NCI-H1436 (cell line): ENCODE data around the gene AAMDC.
A peak's percentile ranks its signal among the peaks of the same experiment; 100 is the strongest.
"Not testable (repeated sequence)": the region's sequence is repeated elsewhere in the genome, so short reads cannot be mapped to it uniquely, and the experiment has no call there.

Experiments used
- DNase-seq: peaks from one replicate; lab custom pipeline; 2025; lab: John Stamatoyannopoulos, UW

The AAMDC gene

DNA sequence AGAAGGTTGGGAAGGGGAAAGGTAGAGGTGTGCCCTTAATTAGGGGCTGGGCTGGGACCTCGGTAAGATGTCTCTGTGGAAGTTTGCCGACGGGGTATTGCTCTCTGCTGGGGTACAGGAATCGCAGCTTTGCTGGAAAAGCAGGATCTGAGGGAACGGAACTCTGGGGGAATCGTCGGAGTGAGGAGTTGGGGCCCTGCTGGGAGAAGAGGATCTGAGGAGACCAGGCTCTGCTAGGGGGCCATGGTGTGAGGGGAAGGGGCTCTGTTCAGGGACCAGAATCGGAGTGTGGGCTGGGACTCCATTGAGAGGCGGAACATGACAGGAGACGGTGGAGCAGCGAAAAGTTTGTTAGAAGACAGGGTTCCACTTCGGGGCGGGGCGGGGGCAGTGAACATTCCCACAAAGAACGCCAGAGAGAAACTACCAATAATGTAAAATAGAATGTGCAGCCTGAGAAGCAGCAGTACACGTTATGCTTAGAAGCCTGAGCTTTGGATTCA lies 456 bp downstream of the AAMDC start:
- DNase-seq, result no peak

DNA sequence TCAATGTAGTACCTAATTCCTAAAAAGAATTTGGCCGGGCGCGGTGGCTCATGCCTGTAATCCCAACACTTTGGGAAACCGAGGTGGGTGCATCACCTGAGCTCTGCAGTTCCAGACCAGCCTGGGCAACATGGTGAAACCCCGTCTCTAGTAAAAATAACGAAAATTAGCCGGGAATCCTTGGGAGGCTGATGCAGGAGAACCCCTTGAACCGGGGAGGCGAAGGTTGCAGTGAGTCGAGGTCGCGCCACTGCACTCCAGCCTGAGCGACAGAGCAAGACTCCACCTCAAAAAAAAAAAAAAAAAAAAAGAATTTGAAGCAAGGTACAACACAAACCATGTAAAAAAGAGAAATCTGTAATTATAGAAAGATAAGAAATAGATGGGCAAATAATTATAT lies 1.2 kb downstream of the AAMDC start:
- DNase-seq, result not testable (repeated sequence)

DNA sequence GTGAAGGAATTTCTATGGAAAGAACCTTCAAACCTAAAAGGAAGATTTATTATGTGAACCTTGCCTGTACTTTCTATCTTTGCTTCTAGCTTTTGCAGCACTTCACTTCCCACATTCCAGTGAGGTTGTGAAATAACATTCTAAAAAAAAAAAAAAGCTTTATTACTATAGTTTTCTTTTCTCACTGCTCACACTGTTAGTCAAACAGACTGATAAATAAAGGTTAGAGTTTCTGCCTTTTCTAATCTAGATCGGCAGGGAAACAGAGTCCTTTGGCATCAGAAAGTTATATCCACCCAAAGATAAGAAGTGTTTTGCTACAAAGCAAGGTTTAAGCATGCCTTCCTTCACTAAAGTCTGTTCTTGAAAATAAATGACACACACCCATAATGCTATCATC lies 2.8 kb downstream of the AAMDC start:
- no peak for DNase-seq

DNA sequence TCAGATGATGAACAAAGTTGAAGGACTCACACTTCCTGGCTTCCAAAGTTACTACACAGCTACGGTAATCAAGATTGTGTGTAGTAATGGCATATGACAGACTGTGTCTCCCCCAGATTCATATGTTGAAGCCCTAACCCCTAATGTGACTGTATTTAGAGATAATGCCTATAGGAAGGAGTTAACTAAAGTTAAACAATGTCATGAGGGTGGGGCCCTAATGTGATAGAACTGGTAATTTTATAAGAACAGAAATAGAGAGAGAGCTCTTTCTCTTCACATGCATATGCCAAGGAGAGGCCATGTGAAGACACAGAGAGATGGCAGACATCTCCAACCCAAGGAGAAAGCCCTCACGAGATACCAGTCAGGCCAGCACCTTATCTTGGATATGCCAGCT lies 8.0 kb downstream of the AAMDC start:
- no peak for DNase-seq

DNA sequence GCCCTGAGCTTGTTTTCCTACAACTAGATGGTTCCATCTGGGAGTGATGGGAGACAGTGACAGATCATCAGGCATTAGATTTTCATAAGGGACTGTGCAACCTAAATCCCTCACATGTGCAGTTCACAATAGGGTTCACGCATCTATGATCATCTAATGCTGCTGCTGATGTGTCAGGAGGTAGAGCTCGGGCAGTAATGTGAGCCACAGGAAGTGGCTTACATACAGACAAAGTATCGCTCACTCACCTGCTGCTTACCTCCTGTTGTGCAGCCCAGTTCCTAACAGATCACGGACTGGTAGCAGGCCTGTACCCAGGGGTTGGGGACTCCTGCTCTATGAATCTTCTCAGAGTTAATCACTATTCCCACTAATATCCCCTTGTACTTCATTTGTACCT lies 12.4 kb downstream of the AAMDC start:
- no peak for DNase-seq

DNA sequence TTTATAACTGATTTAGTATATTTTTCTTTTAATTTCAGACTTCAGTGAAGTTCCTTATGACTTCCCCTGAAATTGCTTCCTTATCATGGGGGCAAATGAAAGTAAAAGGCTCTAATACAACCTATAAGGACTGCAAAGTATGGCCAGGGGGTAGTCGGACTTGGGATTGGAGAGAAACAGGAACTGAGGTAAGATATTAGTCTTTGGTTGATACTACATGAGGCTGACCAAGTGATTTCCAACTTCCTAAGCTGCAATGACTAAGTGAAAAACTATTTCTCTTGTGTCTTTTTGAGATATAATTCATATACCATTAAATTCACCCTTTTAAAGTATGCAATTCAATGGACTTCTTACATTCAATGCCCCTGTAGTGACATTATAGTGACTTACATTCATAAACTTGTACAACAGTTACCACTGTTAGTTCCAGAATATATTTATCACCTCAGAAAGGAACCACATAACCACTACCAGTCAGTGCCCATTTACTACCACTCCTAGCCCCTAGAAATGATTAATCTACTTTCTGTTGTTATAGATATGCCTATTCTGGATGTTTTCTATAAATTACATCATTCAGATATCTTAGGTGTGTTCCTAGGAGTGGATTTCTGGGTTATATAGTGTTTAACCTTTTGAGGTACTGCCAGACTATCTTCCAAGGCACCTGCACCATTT lies 21.6 kb downstream of the AAMDC start:
- no peak for DNase-seq

DNA sequence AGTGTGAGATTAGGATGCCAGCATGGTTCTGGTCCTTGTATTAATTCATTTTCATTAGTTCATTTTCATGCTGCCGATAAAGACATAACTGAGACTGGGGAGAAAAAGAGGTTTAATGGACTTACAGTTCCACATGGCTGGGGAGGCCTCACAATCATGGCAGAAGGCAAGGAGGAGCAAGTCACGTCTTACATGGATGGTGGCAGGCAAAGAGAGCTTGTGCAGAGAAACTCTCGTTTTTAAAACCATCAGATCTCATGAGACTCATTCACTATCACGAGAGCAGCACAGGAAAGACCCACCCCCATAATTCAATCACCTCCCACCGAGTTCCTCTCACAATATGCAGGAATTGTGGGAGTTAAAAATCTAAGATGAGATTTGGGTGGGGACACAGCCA lies 22.8 kb downstream of the AAMDC start:
- not testable (repeated sequence) for DNase-seq

DNA sequence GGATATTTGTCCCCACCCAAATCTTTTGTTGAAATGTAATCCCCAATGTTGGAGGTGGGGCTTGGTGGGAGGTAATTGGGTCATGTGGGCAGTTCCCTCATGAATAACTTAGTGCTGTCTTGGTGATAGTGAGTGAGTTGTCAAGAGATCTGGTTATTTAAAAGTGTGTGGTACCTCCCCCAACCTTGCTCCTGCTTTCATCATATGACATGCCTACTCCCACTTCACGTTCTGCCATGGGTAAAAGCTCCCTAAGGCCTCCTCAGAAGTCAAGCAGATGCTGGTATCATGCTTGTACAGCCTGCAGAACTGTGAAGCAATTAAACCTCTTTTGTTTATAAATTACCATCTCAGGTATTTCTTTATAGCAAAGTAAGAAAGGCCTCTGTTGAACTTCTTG lies 30.6 kb downstream of the AAMDC start:
- no peak for DNase-seq

DNA sequence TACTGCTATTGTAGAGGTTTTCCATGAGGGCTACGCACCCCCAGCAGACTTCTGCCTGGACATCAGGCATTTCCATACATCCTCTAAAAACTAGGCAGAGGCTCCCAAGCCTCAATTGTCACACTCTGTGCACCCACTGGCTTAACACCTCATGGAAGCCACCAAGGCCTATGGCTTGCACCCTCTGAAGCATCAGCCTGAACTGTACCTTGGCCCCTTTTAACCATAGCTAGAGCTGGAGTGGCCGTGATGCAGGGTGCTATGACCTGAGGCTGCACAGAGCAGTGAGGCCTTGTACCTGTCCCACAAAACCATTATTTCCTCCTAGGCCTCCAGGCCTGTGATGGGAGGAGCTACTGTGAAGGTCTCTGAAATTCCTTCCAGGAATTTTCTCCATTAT lies 33.9 kb downstream of the AAMDC start:
- DNase-seq, result no peak

DNA sequence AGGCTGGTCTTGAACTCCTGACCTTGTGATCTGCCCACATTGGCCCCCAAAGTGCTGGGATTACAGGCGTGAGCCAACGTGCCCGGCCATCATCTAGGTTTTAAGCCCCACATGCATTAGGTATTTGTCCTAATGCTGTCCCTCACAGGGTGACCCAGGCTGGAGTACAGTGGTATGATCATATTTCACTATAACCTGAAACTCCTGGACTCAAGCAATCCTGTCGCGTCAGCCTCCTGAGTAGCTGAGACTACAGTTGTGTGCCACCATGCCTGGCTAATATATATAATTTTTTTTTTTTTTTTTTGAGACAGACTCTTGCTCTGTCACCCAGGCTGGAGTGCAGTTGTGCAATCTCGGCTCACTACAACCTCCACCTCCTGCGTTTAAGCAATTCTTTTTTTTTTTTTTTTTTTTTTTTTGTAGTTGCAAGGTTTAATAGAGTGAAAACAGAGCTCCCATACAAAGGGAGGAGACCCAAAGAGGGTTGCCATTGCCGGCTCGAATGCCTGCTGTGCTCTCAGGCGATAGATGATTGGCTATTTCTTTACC lies 37.0 kb downstream of the AAMDC start:
- not testable (repeated sequence) for DNase-seq

DNA sequence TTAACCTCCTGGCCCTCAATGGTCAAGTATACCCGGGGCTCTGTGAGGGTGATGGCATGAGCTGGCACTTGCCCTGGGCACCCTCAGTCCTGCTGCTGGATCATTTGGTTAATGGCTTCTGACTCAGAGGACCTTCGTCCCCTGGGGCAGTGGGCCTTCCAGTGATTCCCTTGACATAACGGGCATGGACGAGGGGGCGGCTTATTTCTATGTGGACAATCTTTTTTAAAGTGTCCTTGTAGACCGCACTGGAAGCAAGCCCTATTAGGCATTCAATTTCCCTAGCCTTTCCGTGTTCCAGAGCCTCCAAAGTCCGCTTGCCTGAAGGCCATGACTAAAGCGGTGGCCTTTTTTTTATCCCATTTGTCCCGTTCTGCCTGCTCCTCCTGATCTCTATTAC lies 40.5 kb downstream of the AAMDC start:
- DNase-seq, result not testable (repeated sequence)

DNA sequence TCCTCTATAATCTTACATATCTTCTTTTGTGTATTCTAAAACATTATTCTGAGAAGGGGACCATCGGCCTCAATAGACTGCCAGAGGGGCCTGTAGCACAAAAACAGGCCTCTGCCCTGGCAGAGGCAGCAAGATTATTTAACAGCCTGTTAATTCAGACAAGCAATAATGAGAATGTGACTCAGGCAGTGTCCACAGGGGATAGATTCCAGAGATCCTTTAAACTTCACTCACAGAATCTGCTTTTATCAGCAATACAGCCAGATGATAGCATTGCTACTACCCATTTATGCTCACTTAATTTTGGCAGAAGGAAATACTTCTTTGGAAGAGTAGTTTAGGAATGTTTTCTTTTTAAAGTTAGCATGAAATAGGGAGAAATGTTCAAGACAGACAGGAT lies 44.9 kb downstream of the AAMDC start:
- no peak for DNase-seq

DNA sequence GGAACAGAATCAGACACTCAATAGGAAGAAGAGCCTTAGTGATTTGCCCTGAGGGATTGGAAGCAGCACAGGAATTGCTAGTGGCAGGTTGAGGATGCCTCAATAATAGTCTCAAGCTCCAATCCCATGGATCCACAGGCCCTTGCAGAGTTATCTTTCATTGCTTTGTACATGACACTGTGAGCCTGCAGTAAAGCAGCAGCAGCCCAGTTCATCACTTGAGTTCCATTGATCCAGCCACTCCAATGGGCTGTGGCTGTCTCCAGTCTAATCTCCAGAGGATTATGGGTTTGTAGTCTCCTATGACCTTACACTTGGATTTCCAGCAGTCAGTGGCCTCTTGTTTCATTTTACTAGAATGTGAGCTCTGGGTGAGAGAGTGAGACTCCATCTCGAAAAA lies 45.4 kb downstream of the AAMDC start:
- no peak for DNase-seq

DNA sequence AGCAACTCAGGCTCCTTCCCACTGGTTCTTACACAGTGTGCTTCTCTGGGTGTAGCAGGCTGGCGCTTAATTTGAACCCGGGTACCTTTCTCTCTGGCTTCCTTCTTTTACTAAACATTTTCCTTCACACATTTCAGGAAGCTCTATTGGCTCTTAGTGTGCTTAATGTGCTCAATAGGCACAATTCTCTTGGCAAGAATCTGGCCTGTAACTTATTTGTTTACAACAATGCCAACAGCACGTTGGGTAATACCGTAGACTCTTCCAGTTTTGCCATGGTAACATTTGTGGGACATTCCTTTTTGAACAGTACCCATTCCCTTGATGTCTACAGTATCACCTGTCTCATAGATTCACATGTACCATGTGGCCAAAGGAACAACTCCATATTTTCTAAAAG lies 47.8 kb downstream of the AAMDC start:
- DNase-seq, result no peak

DNA sequence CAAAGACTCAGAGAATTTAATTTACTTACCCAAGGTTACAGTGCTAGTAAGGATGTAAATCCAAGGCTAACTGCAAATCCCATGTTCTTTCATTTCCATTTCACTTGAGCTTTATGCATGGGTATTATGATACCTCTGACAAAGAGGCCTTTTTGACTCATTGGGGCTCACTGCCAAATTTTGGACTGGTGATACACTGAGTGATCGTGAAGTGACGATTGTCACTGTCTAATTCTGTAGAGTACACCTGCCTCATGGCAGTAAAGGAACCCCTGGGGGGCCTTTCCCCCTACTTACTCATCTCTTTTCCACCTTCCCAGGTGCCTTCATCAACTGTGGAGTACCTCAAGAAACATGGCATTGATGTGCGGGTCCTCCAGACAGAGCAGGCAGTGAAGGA lies 50.9 kb downstream of the AAMDC start:
- DNase-seq, result no peak

DNA sequence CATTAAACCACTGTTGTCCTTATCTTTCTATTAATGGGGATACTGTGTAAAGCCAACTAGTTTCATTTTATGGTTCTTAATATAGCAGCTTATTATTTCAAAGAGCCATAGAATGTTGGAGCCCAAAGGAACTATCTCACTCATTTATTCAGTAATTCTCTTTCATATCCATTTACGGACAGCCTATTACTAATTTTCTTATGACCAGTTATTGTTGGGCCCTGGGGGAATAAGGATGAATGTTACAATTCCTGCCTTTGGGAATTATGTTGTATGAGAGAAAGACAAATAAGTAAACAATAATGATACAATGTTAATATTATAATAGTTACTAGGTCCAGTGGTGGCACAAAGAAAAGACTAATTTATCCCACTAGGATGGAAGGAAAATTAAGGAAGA lies 52.4 kb downstream of the AAMDC start:
- no peak for DNase-seq

DNA sequence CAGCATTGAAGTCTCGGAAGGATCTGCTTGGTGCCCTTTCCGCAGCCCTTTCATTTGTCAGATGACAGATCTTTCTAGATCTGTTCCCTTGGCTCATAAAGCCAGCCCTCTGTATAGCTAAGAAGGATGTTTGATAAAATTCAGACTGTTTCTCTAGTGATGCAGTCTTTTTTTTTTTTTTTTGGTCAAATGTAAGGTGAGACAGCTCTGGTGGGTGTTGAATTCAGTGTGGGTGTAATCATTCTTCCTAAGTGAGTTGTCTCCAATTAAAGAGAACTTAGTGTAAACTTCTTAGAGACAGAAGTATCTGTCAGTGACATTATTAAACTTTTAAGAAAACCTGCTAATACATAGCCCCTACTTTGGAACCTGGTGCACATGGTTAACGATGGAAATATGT lies 53.3 kb downstream of the AAMDC start:
- no peak for DNase-seq

DNA sequence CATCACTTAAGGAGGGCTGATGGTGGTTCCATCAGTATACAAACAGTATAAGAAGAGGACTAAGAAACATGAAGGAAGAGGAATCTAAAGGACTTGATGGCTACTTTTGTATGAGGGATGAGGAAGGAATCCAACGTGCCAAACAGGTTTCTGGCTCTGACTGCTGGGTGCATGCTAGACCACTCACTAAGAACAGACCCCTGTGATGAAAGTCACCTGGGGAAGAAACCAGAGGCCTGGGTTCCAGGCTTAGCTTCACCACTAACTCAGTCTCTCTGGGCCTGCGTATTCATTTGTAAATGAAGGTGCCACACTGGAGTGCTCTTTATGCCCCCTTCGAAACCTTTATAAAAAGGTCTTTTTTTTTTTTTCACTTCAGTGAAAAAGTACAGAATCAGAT lies 55.1 kb downstream of the AAMDC start:
- DNase-seq, result no peak

DNA sequence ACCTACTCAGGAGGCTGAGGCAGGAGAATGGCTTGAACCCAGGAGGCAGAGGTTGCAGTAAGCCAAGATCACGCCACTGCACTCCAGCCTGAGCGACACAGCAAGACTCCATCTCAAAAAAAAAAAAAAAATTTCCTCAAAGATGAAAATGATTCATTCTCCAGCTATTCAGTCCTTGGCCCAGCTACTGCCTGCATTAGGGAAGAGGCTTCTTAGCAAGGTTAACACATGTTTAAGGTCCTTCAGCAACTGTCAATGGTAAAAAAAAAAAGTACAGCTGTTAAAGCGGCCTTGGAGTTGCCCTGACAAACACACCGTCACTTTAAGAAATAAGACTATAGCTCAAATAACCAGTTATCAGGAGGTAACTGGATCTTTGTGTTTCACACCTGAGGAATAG lies 57.3 kb downstream of the AAMDC start:
- not testable (repeated sequence) for DNase-seq

DNA sequence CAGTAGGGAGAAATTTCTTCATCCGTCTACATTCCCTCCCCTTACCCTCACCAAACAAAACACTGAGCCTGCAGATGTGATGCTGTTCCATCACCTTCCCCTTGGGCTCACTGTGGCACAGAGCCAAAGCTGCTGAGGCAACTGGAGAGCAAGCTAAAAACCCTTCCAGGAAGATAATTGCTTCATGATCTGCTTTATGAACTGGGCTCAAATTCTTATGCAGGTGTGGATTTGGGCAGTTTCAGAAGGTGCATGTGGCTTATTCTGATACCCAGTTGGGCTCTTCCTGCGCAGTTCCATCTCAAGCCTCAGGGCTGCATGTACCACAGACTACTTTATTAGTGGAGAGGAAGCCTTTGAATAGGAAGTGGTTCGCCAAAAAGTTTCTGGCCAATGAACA lies 58.3 kb downstream of the AAMDC start:
- DNase-seq, result peak; percentile 28

DNA sequence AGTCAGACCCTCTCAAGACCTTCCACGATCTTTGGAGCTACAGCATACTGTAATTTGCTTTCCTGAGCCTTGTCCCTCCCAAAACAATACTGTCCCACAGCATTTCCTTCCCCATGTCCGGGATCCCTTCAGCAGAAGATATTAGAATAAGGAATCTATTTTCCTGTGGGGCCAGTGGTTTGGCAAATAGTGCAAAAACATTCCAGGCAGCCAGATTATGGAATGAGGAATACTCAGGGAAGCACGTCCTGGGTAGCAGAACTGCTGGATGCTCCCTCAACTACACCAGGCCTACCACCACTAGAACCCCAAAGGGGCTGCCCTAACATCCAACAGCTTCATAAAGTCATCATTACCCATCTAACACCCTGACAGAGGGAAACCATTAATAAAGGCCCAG lies 61.5 kb downstream of the AAMDC start:
- no peak for DNase-seq

DNA sequence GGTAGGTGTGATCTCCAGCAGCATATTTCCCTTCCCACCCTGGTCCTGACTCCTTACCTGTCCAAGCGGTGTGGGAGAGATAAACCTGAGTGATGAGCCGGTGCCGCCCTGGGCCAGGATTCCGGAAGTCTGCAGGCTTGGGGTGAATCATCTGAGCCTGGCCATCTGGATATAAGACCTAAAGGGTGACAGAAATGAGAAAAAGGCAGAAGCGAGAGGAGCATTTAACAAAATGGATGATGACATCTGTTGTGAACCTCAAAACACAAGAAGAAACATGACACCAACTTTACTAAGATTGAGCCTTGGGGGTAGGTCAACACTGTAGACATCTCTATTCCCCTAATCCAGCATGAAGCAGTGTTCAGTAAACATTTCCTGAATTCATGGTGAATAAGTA lies 62.8 kb downstream of the AAMDC start:
- DNase-seq, result no peak

DNA sequence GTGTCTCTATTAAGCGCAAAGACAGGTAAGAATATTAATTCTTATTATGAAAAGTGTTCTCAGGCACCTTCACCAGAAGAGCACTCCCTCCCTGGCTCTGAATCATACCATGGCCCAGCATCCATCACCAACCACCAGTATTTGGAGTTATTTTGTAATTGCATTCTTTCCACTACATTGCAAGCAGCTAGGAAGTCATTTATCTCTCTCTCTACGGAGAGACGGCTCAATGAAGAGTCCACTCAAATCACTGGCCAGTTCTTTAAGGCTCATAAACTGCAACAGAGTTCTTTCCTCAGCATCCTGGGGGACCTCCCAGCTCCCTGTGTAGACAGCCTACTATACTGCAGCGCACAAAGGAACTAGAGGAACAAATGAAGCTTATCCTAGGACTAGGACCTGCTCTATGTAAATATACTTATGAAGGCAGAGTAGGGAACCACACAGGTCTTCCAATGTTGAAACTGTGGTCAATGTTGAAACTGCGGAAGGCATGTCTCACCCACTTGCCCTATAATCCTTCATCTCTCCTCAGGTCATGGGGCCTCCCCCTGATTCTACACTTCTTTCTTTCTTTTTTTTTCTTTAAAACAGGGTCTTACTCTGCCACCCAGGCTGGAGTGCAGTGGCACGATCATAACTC lies 63.4 kb downstream of the AAMDC start:
- no peak for DNase-seq

DNA sequence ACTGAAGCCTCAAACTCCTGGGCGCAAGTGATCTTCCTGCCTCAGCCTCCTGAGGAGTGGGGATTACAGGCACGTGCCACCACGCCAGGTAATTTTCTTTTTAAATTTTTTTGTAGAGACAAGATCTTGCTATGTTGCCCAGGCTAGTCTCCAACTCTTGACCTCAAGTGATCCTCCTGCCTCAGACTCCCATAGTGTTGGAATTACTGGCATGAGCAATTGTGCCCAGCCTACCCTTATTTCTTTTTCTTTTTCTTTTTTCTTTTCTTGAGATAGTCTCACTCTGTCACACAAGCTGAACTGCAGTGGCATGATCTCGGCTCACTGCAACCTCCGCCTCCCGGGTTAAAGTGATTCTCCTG lies 63.9 kb downstream of the AAMDC start:
- DNase-seq, result no peak
